GM23248 (cell line): Measurements from ENCODE around the gene VWF.

Source experiments
- EZH2 ChIP-seq: fragments of 200-600 bp; sonication (generic); IDR thresholded peaks from 2 replicates; pipeline ENCODE4 v1.6.1; 2018; ENCODE audit warnings: antibody characterized with exemption, mild to moderate bottlenecking; ENCODE audit not compliant: insufficient read depth, poor library complexity, severe bottlenecking
- EZH2phosphoT487 ChIP-seq: fragments of 200-600 bp; sonication (generic); IDR thresholded peaks from 2 replicates; pipeline ENCODE4 v1.6.1; 2018; ENCODE audit warnings: antibody characterized with exemption, moderate library complexity, mild to moderate bottlenecking, low read depth; ENCODE audit not compliant: insufficient read depth

GRCh38 chr12:5904441-5904840 is 220.0 kb downstream of the VWF start:
- no peak for TF ChIP-seq EZH2phosphoT487
- no peak for TF ChIP-seq EZH2
